ENCODE data around the gene SYNPR. TPM values are rescaled to one million over a fixed set of nuclear protein-coding genes. Genes with fewer than 3 reads are reported as not detected.

The SYNPR gene
- polyA plus RNA-seq, 3 donors = not detected

- TF ChIP-seq, protein P1, sequence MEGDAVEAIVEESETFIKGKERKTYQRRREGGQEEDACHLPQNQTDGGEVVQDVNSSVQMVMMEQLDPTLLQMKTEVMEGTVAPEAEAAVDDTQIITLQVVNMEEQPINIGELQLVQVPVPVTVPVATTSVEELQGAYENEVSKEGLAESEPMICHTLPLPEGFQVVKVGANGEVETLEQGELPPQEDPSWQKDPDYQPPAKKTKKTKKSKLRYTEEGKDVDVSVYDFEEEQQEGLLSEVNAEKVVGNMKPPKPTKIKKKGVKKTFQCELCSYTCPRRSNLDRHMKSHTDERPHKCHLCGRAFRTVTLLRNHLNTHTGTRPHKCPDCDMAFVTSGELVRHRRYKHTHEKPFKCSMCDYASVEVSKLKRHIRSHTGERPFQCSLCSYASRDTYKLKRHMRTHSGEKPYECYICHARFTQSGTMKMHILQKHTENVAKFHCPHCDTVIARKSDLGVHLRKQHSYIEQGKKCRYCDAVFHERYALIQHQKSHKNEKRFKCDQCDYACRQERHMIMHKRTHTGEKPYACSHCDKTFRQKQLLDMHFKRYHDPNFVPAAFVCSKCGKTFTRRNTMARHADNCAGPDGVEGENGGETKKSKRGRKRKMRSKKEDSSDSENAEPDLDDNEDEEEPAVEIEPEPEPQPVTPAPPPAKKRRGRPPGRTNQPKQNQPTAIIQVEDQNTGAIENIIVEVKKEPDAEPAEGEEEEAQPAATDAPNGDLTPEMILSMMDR (IDR thresholded peaks at IDR 0.05) = no peak
- Mint-ChIP-seq H3K36me3 (no peaks in the 10 kb centered on the region), H3K27me3 (ENCODE audit: low read depth in 3 of 3) (no peaks in the 10 kb centered on the region), H3K9me3 (peaks cover 0 to 5% (median 0%) of the 10 kb centered on the region in 7 donors), H3K27ac (no peak overlapping the region), H3K4me1 (no peaks in the 10 kb centered on the region), H3K4me3 (no peak overlapping the region)
- no peak overlapping the region for H3K4me2 ChIP-seq (replicated peaks; ENCODE audit: extremely low read depth, low read length, poor library complexity, severe bottlenecking)
- no peaks in the 10 kb centered on the region for H3K4me1 ChIP-seq (ENCODE audit: control insufficient read depth in 1 of 2, insufficient read depth in 2 of 2, low read length in 2 of 2)
- no peaks in the 10 kb centered on the region for H3K79me2 ChIP-seq (ENCODE audit: insufficient read depth, low read length)
- no peaks in the 10 kb centered on the region for H3K36me3 ChIP-seq (replicated peaks in 1 of 2; ENCODE audit: control insufficient read depth in 1 of 2, insufficient read depth in 2 of 2, low read length in 2 of 2)
- H3K4me3 ChIP-seq (replicated peaks in 1 of 3; ENCODE audit: low read depth in 2 of 3, low read length in 3 of 3) = no peak overlapping the region
- whole genome bisulfite sequencing (ENCODE audit: insufficient coverage) = no CpG with 5 or more reads among the region's 3 CpGs
- intact Hi-C loops (cut with micrococcal nuclease) = no loop called here
- H3K27ac ChIP-seq (ENCODE audit: low read depth in 1 of 2, low read length in 2 of 2) = no peak overlapping the region
- H4K20me1 ChIP-seq (ENCODE audit: insufficient read depth, low read length) = no peaks in the 10 kb centered on the region
- DNase-seq = no peak
- H3K9me3 ChIP-seq (replicated peaks in 1 of 2; ENCODE audit: control insufficient read depth in 1 of 2, insufficient read depth in 1 of 2, low read length in 2 of 2) = no peaks in the 10 kb centered on the region
- H2AFZ ChIP-seq (ENCODE audit: insufficient read depth, low read depth, low read length, poor library complexity, severe bottlenecking) = no peak overlapping the region
- H3K9ac ChIP-seq (ENCODE audit: insufficient read depth, low read length, poor library complexity, severe bottlenecking) = no peak overlapping the region
- H3K27me3 ChIP-seq (ENCODE audit: control insufficient read depth in 2 of 2, insufficient read depth in 2 of 2, low read length in 2 of 2) = no peaks in the 10 kb centered on the region
Measured at GRCh38 chr3:63467392-63467791, 189.3 kb downstream of the SYNPR start.

GRCh38 chr3:63470745-63471144 lies 192.6 kb downstream of the SYNPR start:
- Mint-ChIP-seq H3K4me1 (no peaks in the 10 kb centered on the region), H3K4me3 (no peak overlapping the region), H3K9me3 (peaks cover 0 to 8% (median 3%) of the 10 kb centered on the region in 7 donors), H3K27ac (no peak overlapping the region), H3K36me3 (no peaks in the 10 kb centered on the region), H3K27me3 (ENCODE audit: low read depth in 3 of 3) (no peaks in the 10 kb centered on the region)
- Histone ChIP-seq H3K9me3 (replicated peaks in 1 of 2; ENCODE audit: control insufficient read depth in 1 of 2, insufficient read depth in 1 of 2, low read length in 2 of 2) (no peaks in the 10 kb centered on the region), H3K4me1 (ENCODE audit: control insufficient read depth in 1 of 2, insufficient read depth in 2 of 2, low read length in 2 of 2) (no peaks in the 10 kb centered on the region), H3K4me3 (replicated peaks in 1 of 3; ENCODE audit: low read depth in 2 of 3, low read length in 3 of 3) (no peak overlapping the region), H3K79me2 (ENCODE audit: insufficient read depth, low read length) (no peaks in the 10 kb centered on the region), H2AFZ (ENCODE audit: insufficient read depth, low read depth, low read length, poor library complexity, severe bottlenecking) (no peak overlapping the region), H3K4me2 (replicated peaks; ENCODE audit: extremely low read depth, low read length, poor library complexity, severe bottlenecking) (no peak overlapping the region), H3K9ac (ENCODE audit: insufficient read depth, low read length, poor library complexity, severe bottlenecking) (no peak overlapping the region), H4K20me1 (ENCODE audit: insufficient read depth, low read length) (no peaks in the 10 kb centered on the region), H3K27me3 (ENCODE audit: control insufficient read depth in 2 of 2, insufficient read depth in 2 of 2, low read length in 2 of 2) (no peaks in the 10 kb centered on the region), H3K27ac (ENCODE audit: low read depth in 1 of 2, low read length in 2 of 2) (no peak overlapping the region), H3K36me3 (replicated peaks in 1 of 2; ENCODE audit: control insufficient read depth in 1 of 2, insufficient read depth in 2 of 2, low read length in 2 of 2) (no peaks in the 10 kb centered on the region)
- no peak for DNase-seq
- intact Hi-C loops (cut with micrococcal nuclease) = no loop called here
- WGBS (ENCODE audit: insufficient coverage) = no CpG with 5 or more reads among the region's 1 CpG
- TF ChIP-seq, protein P1 (IDR thresholded peaks at IDR 0.05) = no peak
